ENCODE results near the gene ATP2B3.
A peak's percentile ranks its signal among the peaks of the same experiment; 100 is the strongest.

The ATP2B3 gene

DNA sequence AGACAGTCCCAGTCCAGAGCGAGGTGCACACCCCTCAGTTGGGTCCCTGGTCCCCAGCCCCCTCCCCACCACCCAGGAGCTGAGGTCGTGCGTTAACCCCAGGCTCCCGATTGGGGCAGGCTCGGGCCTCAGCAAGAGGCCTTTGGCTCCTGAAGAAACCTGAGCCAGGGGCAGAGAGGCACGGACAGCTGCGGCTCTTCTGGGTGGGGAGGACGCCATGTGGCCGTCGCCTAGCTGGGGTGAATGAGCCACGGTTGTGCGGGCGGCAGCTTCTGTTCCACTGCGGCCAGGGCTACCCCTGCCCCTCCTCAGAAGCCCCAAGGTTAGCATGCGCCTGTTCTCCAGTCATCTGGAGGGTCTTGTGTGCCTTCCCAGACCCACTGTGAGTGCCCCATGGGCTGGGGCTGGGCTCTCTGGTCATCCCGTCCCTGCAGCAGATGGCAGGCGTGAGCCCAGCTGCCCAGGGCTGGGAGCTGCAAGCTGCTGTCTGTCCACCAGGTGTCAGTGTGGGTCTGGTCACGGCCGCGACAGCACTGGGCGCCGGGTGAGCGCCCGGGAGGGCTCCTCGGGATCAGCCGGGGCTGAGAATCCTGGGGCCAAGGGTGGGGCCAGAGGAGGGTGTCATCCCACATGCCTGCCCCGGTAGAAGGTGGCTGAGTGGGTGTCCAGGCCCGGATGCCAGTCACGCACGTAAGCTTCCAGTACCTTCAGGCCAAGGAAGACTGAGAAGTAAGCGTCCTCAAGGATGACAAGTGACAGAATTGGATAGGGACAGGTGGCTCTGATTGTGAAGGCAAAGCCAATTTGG is 21.9 kb downstream of the ATP2B3 start:
- no peak for DNase-seq

DNA sequence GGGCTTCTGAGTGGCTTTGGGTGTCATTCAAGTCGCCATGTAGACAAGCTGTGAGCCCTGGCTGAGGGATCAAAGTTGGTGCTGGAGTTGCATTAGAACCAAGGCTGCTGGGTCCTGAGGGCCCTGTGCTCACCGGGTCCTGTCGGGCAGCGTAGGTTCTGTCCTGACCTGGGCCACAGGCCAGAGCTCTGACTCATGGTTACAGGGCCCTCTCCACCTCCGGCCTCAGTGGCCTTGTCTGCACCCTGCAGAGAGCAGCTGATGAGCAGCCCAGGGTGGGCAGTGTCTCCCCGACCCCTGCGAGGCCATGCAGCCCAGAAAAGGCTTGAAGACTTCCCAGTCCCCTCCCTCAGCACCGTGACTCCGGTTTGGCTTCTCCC is 22.5 kb downstream of the ATP2B3 start:
- DNase-seq, result no peak

DNA sequence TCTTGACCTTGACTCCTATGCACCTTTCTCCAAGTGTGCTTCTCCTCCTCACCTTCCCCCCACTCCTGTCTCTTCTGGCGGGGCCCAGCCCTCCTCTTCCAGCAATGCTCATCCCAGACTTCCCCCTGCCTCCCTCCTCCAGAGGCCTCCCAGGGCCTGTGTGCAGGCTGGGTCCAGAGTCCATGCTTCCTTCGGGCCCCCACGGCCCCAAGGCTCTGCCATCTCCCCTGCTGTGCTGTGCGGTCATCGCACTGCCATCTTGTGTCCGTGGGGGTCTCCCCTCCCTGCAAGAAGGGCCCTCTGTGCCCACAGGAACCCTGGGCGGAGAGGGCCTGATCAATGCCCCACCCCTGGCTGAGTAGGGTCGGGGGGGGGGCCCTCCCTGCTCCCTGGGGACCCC is 27.3 kb downstream of the ATP2B3 start:
- DNase-seq, result no peak

DNA sequence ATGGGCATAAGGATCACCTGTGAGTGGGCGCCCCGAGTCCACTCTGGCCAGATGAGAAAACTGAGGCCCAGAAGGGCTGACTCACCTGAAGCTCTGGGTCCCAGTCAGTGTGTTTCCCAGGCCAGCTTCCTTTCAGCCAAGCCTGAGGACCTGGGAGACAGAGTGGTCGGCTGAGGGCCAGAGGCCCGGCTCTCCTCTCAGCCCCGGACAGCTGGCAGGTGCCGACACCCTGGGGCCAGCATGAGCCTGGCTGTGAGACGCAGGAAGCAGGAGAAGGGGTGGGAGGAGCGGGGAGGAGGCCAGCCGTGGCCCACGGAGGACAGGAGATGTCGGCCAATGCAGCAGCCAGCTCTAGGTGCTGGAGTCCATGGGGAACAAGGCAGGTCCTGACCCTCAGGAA is 28.9 kb downstream of the ATP2B3 start:
- no peak for DNase-seq

DNA sequence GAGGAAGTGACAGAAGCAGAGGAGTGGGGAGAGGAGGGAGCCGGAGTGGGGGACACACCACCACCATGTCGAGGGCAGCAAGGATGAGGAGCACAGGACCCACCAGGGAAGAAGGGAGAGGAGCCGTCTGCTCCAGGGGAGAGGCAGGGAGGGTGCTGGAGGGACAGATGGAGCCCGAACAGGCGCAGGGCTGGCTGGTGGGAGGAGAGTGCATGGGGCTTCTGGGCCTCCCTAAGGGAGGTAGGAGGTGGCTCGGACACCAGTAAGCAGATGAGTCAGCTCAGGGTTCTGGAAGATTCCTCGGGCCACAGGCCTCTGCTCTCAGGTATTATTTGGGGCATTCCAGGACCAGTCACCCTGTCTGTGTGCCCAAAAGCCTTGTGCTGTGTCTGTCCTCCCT is 29.8 kb downstream of the ATP2B3 start:
- DNase-seq, result no peak

DNA sequence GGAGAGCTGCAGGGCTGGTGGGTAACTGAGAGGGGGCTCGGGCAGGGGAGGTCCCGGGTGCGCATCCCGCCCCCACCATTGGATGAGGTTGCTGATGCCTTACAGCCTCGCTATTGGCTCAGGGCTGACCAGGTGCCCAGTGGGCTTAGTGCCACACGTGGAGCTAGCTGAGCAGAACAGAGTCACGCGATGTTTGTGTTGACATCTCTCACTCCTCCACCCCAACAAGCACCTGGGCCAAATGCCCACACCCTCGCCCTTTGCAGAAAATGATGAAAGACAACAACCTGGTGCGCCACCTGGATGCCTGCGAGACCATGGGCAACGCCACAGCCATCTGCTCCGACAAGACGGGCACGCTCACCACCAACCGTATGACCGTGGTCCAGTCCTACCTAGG is 31.8 kb downstream of the ATP2B3 start:
- no peak for DNase-seq

DNA sequence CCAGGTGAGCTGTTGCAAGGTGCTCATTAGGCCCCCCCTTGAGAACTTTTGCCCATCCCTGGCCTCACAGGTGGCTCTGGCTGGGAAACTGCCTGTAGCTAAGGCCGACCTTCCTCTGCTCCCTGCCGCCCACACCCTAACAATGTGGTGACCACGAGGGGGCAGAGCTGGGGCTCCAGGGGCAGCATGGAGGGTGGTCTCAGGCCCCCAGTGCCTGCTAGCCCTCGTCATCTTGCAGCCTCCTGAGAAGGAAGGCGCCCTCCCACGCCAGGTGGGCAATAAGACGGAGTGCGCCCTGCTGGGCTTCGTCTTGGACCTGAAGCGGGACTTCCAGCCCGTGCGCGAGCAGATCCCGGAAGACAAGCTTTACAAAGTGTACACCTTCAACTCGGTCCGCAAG is 32.4 kb downstream of the ATP2B3 start:
- DNase-seq, result no peak

DNA sequence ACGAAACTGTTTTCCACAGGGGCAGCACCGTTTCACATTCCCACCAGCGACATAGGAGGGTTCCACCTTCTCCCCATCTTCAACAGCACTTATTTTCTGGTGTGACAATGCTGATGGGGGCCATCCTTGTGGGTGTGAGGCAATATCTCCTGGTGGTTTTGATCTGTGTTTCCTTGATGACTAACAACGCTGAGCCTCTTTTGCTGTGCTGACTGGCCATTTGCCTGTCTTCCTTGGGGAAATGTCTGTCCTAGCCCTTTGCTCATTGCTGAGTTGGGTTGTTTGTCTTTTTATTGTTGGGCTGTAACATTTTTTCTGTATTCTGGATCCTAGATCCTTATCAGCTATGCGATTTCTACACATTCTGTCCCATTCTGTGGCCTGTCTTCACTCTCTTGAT is 33.7 kb downstream of the ATP2B3 start:
- no peak for DNase-seq

DNA sequence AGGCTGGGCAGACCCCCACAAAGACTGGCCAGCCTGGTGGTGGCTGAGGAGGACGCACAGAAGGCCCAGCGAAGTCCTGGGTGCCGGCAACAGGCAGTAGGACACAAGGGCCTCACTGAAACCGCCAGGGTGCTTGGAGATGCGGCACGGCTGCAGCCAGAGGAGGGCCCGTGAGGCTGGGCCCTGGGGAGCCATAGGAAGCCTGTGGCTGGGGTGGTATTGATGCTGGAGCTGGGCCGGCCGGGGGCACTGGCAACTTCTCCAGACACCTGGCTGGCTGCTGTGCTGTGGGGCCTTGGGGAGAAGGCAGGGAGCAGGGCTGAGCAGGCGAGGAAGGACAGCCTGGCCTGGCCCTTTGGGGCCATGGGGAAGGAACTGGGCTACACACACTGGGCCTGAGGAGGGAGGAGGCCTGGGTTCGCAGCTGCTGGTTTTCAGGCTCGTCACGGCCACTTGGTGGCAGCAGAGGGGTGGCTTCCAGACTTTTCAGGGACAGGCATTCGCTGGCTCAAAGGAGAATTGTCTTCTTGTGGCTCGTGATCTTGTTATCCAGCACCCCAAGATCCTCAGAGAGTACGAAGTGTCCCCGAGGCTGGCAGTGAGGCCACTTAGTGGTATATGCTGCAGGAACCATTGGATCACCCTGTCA is 37.2 kb downstream of the ATP2B3 start:
- DNase-seq, result peak; percentile 28

DNA sequence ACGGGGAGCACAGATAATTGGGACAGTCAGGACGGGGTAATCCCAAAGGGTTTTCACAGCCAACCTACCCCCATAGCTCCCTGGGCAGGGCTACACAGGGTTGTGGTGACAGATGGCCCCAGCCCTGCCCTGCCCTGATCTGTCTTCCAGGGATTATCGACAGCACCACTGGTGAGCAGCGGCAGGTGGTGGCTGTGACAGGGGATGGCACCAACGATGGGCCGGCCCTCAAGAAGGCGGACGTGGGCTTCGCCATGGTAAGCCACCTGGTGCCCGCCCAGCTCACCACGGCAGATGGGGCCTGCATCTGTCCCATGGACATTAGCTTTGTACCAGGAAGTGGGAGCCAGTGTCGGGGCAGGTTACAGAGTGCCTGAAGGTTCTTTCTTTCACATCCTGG is 39.3 kb downstream of the ATP2B3 start:
- no peak for DNase-seq

DNA sequence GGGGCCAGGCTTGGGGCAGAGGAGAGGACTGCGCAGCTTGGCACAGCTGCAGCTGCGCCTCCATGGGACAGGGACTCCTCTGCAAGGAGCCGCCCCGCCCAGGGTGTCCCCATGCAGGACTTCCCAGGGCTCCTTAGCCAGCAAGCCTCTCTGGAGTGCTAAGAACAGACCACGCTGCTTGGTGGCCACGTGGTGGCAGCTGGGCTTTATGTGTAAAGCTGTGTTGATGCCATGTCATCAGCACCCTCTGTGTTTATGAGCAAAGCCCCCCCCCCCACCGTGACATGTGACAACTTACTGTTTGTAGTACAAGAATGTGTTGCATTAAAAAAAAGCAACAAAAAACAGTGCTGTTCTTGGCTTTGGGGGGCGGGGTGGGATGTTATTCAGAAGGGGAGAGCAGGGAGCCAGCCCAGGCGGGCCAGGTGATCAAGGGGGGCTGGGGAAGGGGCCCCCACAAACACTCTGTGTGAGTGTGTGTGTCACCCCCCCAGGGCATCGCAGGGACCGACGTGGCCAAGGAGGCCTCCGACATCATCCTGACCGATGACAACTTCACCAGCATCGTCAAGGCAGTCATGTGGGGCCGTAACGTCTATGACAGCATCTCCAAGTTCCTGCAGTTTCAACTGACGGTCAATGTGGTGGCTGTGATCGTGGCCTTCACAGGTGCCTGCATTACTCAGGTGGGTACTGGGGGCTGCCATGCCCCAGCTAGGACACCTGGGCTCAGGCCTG is 40.3 kb downstream of the ATP2B3 start:
- no peak for DNase-seq

DNA sequence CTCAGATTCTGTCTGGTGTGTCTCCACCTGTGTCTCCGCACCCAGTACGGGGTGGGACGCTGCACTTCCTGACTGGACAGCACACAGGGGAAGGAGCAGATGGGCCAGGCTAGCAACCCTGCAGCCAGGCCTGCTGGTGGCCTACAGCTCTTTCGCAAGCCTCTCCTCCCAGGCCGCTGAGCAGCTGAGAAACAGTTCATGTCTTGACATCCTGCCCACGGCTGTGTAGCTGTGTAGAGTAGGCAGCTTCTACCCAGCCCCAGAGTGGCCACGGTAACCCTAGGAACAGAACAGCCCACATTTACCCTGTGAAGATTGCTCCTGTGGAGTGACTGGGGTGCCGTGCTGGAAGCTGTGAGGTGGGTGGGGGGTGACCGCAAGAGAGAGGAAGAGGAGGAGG is 42.6 kb downstream of the ATP2B3 start:
- no peak for DNase-seq

DNA sequence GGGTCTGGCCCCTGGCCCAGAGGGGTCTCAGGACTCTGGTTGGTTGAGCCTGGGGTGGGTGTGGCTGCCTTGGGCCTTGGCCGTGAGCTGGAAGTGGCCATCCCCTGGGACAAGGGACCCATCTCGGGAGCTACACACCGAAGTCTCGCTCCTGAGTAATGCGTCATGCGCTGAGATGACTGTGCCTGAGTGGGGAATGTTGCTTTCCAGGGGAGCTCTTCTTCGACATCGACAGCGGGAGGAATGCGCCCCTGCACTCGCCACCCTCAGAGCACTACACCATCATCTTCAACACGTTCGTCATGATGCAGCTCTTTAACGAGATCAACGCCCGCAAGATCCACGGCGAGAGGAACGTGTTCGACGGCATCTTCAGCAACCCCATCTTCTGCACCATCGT is 43.0 kb downstream of the ATP2B3 start:
- DNase-seq, result no peak

DNA sequence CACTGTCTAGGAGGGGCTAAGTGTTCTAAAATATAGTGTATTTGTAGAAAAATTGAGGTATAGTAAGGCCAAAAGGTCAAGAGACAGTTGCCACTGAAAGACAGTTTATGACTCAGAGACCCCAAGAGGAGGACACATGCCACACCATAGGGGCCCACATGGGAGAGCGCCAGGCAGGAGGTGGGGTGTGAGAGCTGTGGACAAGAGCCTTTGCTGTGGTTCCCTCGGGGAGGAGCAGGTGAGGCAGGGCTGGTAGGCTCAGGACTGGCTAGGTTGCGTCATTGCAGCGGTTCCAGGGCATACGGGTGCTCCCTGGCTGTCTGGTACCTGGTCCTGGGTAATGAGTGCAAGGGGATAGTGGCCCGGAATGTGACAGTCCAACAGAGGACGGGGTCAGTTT is 43.9 kb downstream of the ATP2B3 start:
- no peak for DNase-seq

DNA sequence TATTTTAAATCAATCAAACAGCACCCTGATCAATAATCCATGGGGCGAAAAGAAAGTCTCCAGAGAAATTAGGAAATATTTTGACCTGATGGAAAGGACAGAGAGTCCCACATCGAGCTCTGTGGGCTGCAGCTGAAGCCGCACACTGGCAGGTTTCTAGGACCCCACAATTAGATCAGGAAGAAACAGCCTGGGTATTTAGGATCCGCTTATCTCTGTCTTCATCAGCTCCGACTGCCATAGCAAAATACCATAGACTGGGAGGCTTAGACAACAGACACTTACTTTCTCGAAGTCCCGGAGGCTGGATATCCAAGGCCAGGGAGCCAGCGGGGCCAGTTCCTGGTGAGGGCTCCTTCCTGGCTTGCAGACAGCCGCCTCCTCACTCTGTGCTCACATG is 45.1 kb downstream of the ATP2B3 start:
- no peak for DNase-seq

DNA sequence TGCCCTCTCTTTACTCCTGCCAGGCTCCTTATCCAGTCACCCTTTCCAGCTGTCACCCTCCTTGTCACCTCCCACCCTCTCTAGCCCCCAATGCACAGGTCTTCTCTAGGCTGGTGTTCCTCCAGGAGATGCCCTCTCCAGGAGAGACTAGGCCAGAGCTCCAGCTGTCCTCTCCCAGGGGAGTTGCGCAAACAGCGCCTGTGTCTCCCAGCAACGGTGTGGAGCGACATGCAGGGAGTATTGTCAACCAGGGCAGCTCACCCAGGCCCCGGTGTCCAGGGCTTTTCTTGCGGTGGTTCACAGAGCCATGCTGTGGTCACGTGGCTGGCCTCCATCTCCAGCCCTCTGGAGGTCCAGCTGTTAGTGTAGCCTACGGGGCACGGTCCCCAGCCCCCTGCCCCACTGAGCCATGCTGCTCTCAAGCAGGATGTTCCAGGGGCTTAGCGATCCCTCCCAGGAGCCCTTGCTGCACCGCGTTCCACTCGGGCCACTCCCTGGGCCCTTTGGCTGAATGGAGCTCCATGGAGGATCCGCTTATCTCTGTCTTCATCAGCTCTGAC is 46.7 kb downstream of the ATP2B3 start:
- DNase-seq, result peak; percentile 23

DNA sequence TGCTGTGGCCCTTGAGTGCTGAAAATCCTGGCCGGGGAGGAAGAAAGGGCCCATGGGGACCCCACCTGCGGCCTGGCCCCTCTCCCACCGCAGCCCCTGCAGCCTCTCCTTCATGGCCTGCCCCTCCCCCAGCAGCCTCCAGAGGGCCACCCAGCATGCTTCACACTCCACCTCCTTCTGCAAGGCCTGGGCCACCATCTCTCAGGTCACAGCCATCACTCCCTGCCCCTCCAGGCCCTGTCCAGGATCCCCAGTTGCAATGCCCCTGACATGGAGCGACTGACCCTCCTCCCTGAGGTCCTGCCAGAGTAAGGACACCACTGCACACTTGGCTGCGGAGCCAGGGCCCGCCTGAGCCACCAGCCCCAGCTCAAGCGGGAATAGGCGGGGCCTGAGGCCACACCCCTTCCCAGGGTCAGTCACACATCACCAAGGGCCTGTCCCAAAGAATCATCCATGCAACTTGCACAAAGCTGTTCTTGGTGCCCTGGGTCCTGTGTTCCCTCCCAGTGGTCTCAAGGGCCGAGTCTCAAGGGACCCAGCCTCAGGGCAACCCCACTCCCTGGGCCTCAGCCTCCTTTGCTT is 48.6 kb downstream of the ATP2B3 start:
- no peak for DNase-seq

DNA sequence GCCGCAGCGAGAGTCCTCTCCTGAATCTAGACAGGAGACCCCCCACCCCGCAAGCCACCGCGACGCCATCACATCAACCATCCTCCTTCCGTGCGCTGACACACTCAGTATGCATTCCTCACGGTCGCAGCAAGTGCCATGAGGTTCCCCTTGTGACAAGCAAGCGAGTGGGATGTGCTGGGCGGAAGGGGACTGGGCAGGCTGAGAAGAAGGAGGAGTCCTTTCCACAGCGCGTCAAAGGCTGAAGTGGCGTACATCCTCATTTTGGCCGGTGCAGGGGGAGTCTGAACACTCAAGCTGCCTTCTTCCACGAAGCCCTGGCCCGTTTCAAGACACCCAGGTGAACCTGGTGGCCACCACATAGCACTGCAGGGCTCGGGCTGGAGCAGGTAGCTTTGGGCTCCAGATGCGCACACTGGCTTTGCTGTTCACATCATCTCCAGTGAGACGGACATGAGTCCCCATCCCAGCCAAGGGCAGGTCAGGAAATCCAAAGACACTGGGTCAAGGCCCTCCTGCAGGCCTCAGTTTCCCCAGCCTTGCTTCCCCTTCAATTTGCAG is 51.1 kb downstream of the ATP2B3 start:
- DNase-seq, result no peak

DNA sequence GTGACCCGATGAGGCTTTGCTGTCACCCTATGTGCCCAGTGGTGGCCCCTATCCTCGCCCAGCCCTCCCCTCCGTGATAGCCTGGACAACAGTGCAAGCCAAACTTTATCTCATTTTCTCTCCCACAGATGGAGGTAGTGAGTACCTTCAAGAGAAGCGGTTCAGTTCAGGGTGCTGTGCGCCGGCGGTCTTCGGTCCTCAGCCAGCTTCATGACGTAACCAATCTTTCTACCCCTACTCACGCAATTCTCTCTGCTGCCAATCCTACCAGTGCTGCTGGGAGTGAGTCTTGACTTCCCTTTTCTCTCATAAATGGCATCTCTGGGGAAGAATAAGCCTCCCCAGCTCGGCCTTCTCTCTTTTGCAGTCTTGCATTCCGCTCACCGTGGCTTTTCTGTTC is 52.0 kb downstream of the ATP2B3 start:
- DNase-seq, result no peak

DNA sequence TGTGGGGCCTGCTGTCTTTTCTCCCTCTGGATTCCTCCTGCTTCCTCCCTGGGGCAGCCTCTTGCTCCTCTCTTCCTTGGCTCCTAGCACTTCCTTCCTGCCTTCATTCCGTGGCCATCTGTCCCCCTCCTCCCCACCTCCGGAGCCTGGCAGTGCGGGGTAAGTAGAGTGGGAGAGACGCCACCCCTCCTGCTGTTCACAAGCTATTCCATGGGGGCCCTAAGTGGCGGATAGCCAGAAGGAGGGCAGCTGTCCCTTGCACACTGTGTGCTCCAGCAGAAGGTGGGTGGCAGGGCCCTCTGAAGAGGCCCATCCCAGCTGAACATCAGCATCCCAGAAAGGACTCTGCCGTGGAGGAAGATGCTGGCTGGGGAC is 54.1 kb downstream of the ATP2B3 start:
- no peak for DNase-seq

DNA sequence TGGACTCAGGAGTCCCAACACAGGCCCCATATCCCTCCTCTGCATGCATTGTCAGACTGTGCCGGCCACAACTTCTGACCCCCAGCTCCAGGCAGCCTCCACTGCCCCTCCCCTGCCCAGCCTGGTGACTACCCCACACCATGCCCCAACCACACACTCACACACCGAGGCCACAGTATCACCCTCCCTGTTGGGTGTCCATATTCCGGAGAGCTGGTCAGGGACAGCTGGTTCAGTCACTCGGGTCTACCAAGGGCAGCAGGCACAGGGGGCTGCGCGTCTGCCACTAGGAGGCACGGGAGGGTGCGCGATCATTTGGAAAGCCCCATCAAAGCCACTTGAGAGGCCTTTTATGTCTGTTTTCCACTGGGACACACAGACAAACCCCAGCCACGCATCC is 55.2 kb downstream of the ATP2B3 start:
- DNase-seq, result no peak

DNA sequence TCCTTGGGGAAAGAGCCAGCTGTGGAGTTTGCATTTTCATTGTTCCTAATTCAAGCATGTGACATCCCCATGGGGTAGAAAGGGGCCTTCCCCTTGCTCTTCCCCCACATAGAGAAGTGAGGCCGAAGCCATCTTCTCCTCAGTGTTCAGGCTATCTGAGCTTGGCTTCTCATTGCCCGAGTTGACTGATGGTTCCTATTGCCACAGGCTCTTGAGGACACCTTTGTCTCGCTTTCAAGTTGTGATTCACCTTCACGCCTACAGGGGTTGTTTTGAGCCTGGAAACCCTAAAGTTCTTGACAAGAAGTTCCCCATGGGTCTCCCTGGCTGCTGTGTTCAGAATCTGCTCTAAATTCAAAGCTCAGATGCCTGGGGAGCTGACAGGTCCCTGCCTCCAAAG is 56.5 kb downstream of the ATP2B3 start:
- DNase-seq, result no peak

DNA sequence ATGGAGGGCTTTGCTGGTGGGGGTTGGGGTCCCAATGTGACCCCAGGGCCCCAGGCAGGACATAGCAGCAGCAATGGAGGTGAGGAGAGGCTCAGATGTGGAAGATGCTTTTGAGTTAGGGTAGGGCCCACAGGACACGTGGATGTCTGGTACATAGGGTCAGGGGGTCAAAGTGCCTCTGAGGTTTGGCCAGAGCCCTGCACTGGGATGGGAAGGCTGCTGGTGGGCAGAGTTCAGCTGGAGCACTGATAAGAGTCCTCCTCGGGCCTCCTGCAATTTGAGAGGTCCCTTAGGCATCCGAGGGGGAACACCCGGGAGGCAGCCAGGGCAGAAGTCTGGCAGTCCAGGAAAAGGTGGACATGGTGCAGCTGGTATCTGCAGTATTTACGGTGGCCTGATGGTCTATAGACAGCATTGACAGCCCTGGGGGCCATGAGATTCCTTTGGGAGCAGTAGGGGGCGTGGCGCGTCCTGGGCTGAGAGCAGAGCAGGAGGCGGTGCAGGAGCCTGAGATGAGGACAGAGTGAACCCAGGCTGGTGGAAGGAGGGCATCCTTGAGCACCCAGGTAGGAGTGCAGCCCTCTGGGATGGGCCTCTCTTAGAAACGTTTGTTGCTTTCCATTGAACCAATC is 58.9 kb downstream of the ATP2B3 start:
- no peak for DNase-seq
